Measurements from ENCODE around the gene THBD. TPM values are rescaled to one million over a fixed set of nuclear protein-coding genes. Genes with fewer than 3 reads are reported as not detected.

The THBD gene
- total RNA-seq, 1 donor from 2014 or later = 326 TPM

- Histone ChIP-seq H3K9me3 (no peaks in the 10 kb centered on the region), H3K4me1 (no peaks in the 10 kb centered on the region), H3K36me3 (no peaks in the 10 kb centered on the region), H3K27me3 (no peaks in the 10 kb centered on the region), H3K4me3 (no peak overlapping the region), H3K27ac (no peak overlapping the region)
- no peak for DNase-seq (ENCODE audit: low spot score in 2 of 2)
- TF ChIP-seq CTCF (IDR thresholded peaks at IDR 0.05) = no peak
- intact Hi-C loops (cut with DNase I) = no loop called here
Observed at GRCh38 chr20:23022849-23023248, 26.6 kb downstream of the THBD start.

- no peak overlapping the region for H3K4me3 ChIP-seq
- H3K4me1 ChIP-seq = no peaks in the 10 kb centered on the region
- H3K27ac ChIP-seq = no peak overlapping the region
- H3K9me3 ChIP-seq = no peaks in the 10 kb centered on the region
- intact Hi-C loops (cut with DNase I) = no loop called here
- DNase-seq (ENCODE audit: low spot score in 2 of 2) = no peak
- no peaks in the 10 kb centered on the region for H3K27me3 ChIP-seq
- no peak for TF ChIP-seq CTCF (IDR thresholded peaks at IDR 0.05)
- H3K36me3 ChIP-seq = no peaks in the 10 kb centered on the region
Observed at GRCh38 chr20:23021951-23022350, 27.5 kb downstream of the THBD start.

GRCh38 chr20:23021541-23021940, 27.9 kb downstream of the THBD start:
- no peaks in the 10 kb centered on the region for H3K4me1 ChIP-seq
- no peak overlapping the region for H3K4me3 ChIP-seq
- no peak overlapping the region for H3K27ac ChIP-seq
- no peaks in the 10 kb centered on the region for H3K36me3 ChIP-seq
- H3K27me3 ChIP-seq = no peaks in the 10 kb centered on the region
- TF ChIP-seq CTCF (IDR thresholded peaks at IDR 0.05) = no peak
- H3K9me3 ChIP-seq = no peaks in the 10 kb centered on the region
- intact Hi-C loops (cut with DNase I) = no loop called here
- no peak for DNase-seq (ENCODE audit: low spot score in 2 of 2)

- H3K27me3 ChIP-seq = no peaks in the 10 kb centered on the region
- no peaks in the 10 kb centered on the region for H3K9me3 ChIP-seq
- H3K27ac ChIP-seq = no peak overlapping the region
- TF ChIP-seq CTCF (IDR thresholded peaks at IDR 0.05) = no peak
- no peaks in the 10 kb centered on the region for H3K36me3 ChIP-seq
- intact Hi-C loops (cut with DNase I) = no loop called here
- H3K4me1 ChIP-seq = no peaks in the 10 kb centered on the region
- no peak for DNase-seq (ENCODE audit: low spot score in 2 of 2)
- no peak overlapping the region for H3K4me3 ChIP-seq
Observed at GRCh38 chr20:23020230-23021018, 29.0 kb downstream of the THBD start.

- intact Hi-C loops (cut with DNase I) = no loop called here
- H3K27ac ChIP-seq = no peak overlapping the region
- H3K4me1 ChIP-seq = no peaks in the 10 kb centered on the region
- no peak for TF ChIP-seq CTCF (IDR thresholded peaks at IDR 0.05)
- H3K27me3 ChIP-seq = no peaks in the 10 kb centered on the region
- no peak overlapping the region for H3K4me3 ChIP-seq
- no peaks in the 10 kb centered on the region for H3K36me3 ChIP-seq
- DNase-seq (ENCODE audit: low spot score in 2 of 2) = no peak
- no peaks in the 10 kb centered on the region for H3K9me3 ChIP-seq
Observed at GRCh38 chr20:23019403-23019802, 30.1 kb downstream of the THBD start.
